MCF 10A (cell line): ENCODE data around the gene FAM177A1. TPM values are rescaled to one million over a fixed set of nuclear protein-coding genes. Genes with fewer than 3 reads are reported as not detected.

Experiments used
- BruUV-seq: library from RNA; stranded (reverse); fragments of 400-500 nt; replicated peaks from 2 replicates; lab custom pipeline; 2021; lab: Mats Ljungman, UMichigan
- CTCF ChIA-PET: fragments of 300-600 bp; sonication (Branson Sonifier 250); formaldehyde crosslinking; extraction: SDS; loops from one replicate; lab custom pipeline; 2021; ENCODE audit warnings: antibody characterized with exemption, inconsistent platforms; lab: Yijun Ruan, JAX
- POLR2A ChIA-PET: fragments of 300-600, 350-650 bp; sonication (Branson Sonifier 250); formaldehyde crosslinking; extraction: SDS; loops from one replicate; lab custom pipeline; 2020; ENCODE audit warnings: antibody characterized with exemption, inconsistent platforms; lab: Yijun Ruan, JAX
- DNase-seq: peaks from one replicate; pipeline ENCODE4 v3.0.0-alpha.2; 2018; ENCODE audit not compliant: unreplicated experiment
- H3K27ac Mint-ChIP-seq: one replicate; pipeline ENCODE4 v1.8.0; 2022; ENCODE audit warnings: mild to moderate bottlenecking, low read depth, mixed read lengths; ENCODE audit not compliant: unreplicated experiment
- H3K27me3 Mint-ChIP-seq: one replicate; pipeline ENCODE4 v1.8.0; 2022; ENCODE audit warnings: mixed read lengths; ENCODE audit not compliant: insufficient read depth, unreplicated experiment
- H3K36me3 Mint-ChIP-seq: one replicate; pipeline ENCODE4 v1.8.0; 2022; ENCODE audit warnings: mild to moderate bottlenecking, moderate library complexity, mixed read lengths; ENCODE audit not compliant: insufficient read depth, unreplicated experiment
- H3K4me1 Mint-ChIP-seq: one replicate; pipeline ENCODE4 v1.8.0; 2022; ENCODE audit warnings: mixed read lengths; ENCODE audit not compliant: insufficient read depth, unreplicated experiment
- H3K4me3 Mint-ChIP-seq: one replicate; pipeline ENCODE4 v1.8.0; 2022; ENCODE audit warnings: mild to moderate bottlenecking, moderate library complexity, mixed read lengths; ENCODE audit not compliant: unreplicated experiment
- H3K9me3 Mint-ChIP-seq: one replicate; pipeline ENCODE4 v1.8.0; 2022; ENCODE audit warnings: mixed read lengths; ENCODE audit not compliant: unreplicated experiment
- intact Hi-C: fragments of 100-400 bp; cut with micrococcal nuclease; formaldehyde crosslinking; loops from 2 replicates; pipeline ENCODE4 v1.14.1; 2022
- total RNA-seq: library from RNA; stranded (reverse); gene quantifications from 2 replicates; pipeline ENCODE4 v1.2.3, GENCODE V29; 2022
- TF ChIP-seq, protein P1 (sequence below): fragments of 200-600 bp; IDR thresholded peaks from one replicate; pipeline ENCODE4 v1.8.0; 2022; ENCODE audit warnings: antibody characterized with exemption, mild to moderate bottlenecking; ENCODE audit not compliant: unreplicated experiment

The FAM177A1 gene
- total RNA-seq, 1 experiment from 2014 or later = 73.9 TPM

DNA sequence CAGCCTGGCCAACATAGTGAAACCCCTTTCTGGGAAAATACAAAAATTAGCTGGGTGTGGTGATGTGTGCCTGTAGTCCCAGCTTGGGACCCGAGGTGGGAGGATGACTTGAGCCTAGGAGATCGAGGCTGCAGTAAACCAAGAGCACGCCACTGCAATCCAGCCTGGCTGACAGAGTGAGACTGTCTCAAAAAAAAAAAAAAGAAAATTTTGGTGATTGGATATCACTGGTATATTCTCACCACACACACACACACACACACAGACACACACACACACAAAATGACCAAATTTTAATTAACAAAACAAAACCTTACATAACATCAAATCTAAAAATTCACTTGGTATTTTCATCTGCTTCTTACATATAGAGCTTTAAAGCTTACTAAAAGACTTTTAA is 3.4 kb upstream of the FAM177A1 start:
- BruUV-seq = no TSS peak
- H3K27me3 Mint-ChIP-seq = no peaks in the 10 kb centered on the region
- DNase-seq = no peak
- no peaks in the 10 kb centered on the region for H3K36me3 Mint-ChIP-seq
- TF ChIP-seq, protein P1, sequence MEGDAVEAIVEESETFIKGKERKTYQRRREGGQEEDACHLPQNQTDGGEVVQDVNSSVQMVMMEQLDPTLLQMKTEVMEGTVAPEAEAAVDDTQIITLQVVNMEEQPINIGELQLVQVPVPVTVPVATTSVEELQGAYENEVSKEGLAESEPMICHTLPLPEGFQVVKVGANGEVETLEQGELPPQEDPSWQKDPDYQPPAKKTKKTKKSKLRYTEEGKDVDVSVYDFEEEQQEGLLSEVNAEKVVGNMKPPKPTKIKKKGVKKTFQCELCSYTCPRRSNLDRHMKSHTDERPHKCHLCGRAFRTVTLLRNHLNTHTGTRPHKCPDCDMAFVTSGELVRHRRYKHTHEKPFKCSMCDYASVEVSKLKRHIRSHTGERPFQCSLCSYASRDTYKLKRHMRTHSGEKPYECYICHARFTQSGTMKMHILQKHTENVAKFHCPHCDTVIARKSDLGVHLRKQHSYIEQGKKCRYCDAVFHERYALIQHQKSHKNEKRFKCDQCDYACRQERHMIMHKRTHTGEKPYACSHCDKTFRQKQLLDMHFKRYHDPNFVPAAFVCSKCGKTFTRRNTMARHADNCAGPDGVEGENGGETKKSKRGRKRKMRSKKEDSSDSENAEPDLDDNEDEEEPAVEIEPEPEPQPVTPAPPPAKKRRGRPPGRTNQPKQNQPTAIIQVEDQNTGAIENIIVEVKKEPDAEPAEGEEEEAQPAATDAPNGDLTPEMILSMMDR = no peak
- CTCF ChIA-PET = interaction anchor here (0.6 to 1.4 kb wide), 5 partner anchors 97 to 606 kb away, joined by 3 to 6 read pairs (median 4); no protein-coding TSS in a partner anchor
- H3K4me3 Mint-ChIP-seq = no peak overlapping the region
- H3K9me3 Mint-ChIP-seq = no peaks in the 10 kb centered on the region
- peak overlapping the region; percentile 73 for H3K27ac Mint-ChIP-seq
- POLR2A ChIA-PET = interaction anchor here (0.6 to 2.2 kb wide), 10 partner anchors 11 to 318 kb away, joined by 3 to 22 read pairs (median 4); partner anchors contain the start of genes BAZ1A, PPP2R3C and SRP54
- peaks cover 10% of the 10 kb centered on the region for H3K4me1 Mint-ChIP-seq
- intact Hi-C loops = no loop called here

DNA sequence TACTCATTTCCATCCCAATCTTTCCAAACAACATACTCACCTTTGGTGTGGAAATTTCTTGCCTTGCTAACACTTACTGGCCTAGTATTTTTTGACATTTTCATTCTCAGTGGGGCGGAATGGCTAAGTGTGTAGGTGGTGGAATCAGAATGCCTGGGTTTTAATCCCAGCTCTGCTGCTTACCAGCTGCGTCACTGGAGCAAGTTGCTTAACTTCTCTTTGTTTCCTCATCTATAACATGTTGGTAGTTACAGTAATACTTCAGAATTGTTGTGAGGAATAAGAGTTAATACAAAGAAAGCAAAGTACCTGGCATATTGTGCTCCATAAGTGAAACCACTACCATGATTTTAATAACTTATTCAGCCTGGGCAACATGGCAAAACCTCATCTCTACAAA is 3.0 kb upstream of the FAM177A1 start:
- Mint-ChIP-seq H3K27ac (peak overlapping the region; percentile 73), H3K4me1 (peaks cover 13% of the 10 kb centered on the region), H3K27me3 (no peaks in the 10 kb centered on the region), H3K9me3 (no peaks in the 10 kb centered on the region), H3K36me3 (no peaks in the 10 kb centered on the region), H3K4me3 (no peak overlapping the region)
- intact Hi-C loops = no loop called here
- BruUV-seq = no TSS peak
- peak; percentile 4 for DNase-seq
- ChIA-PET POLR2A (interaction anchor here (0.6 to 2.2 kb wide), 9 partner anchors 11 to 361 kb away, joined by 3 to 22 read pairs (median 4); partner anchors contain the start of genes BAZ1A, PPP2R3C and SRP54), CTCF (interaction anchor here (0.6 to 1.4 kb wide), 5 partner anchors 96 to 605 kb away, joined by 3 to 6 read pairs (median 3); no protein-coding TSS in a partner anchor)
- TF ChIP-seq, protein P1 = no peak

DNA sequence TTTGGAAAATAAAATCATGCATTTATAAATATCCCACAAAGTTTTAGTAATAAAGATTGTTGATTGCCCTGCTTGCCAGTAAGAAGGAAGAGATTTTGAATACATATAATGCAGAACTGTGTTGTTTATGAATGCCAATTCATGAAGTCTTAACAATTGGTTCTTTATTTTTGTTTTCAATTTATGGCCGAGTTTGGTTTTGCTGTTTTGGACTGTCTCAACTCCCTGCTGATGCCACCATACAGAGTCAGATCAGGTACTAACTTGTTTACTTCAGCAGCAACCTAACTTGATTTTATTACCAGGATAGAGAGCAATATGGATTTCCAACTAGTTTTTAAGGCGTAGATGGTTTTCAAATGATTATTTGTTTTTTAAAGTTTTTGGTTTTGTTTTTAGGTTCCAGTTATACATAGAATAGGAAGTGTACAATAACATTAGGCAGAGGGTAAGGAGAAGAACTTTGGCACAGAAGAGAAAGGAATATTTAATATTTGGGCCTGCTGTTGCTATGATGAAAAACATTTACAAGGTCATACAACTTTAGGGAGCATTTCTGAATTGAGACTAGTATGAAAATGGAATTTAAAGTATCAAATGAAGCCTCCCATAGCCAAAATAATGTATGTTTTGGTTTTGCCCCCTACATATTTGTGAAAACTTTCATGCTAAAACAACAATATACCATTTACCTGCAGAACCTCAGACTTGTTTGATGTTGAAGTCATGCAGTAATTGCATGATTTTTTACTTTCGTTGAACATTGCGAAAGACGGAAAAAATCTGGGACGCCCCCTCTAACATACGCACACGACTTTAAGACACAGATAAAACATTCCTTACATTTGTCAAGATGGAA is 904 bp upstream of the FAM177A1 start:
- Mint-ChIP-seq H3K27ac (peak overlapping the region; percentile 98), H3K36me3 (no peaks in the 10 kb centered on the region), H3K9me3 (no peaks in the 10 kb centered on the region), H3K27me3 (no peaks in the 10 kb centered on the region), H3K4me3 (peak overlapping the region; percentile 94), H3K4me1 (peaks cover 19% of the 10 kb centered on the region)
- intact Hi-C loops = loop anchor here (5.0 kb wide), 1 partner anchor 167 kb away; no protein-coding TSS in a partner anchor
- TSS peak; percentile 86 for BruUV-seq
- DNase-seq = no peak
- ChIA-PET CTCF (interaction anchor here (0.6 to 2.3 kb wide), 2 partner anchors 259 to 376 kb away, joined by 3 to 11 read pairs; no protein-coding TSS in a partner anchor), POLR2A (interaction anchor here (0.7 to 4.6 kb wide), 26 partner anchors 11 to 383 kb away, joined by 3 to 104 read pairs (median 5); partner anchors contain the start of genes BAZ1A, NFKBIA, PPP2R3C and PRORP)
- TF ChIP-seq, protein P1 = no peak

DNA sequence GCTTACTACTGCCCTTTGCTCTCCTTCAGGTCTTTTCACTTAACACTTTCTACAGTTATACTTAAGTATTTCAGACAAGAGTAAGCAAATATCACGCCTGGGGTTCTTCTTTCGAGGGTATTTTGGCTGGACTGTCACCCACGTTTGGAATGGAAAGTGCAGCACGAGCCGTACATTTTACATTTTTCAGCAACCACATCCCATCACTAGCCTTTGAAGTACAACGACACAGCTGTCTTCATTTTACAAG is 349 bp upstream of the FAM177A1 start:
- no peak for DNase-seq
- H3K9me3 Mint-ChIP-seq = no peaks in the 10 kb centered on the region
- peak overlapping the region; percentile 98 for H3K27ac Mint-ChIP-seq
- POLR2A ChIA-PET = interaction anchor here (0.7 to 4.6 kb wide), 31 partner anchors 11 to 383 kb away, joined by 3 to 104 read pairs (median 5); partner anchors contain the start of genes BAZ1A, NFKBIA, PPP2R3C and PRORP
- H3K36me3 Mint-ChIP-seq = peaks cover 5% of the 10 kb centered on the region
- CTCF ChIA-PET = interaction anchor here (0.6 to 2.3 kb wide), 2 partner anchors 260 to 376 kb away, joined by 3 to 11 read pairs; no protein-coding TSS in a partner anchor
- BruUV-seq = no TSS peak
- TF ChIP-seq, protein P1 = no peak
- H3K4me1 Mint-ChIP-seq = peaks cover 22% of the 10 kb centered on the region
- H3K27me3 Mint-ChIP-seq = no peaks in the 10 kb centered on the region
- H3K4me3 Mint-ChIP-seq = peak overlapping the region; percentile 94
- intact Hi-C loops = loop anchor here (1.0 to 5.0 kb wide), 3 partner anchors 76 to 359 kb away; partner anchors contain the start of genes NFKBIA and PPP2R3C
